IPS-18a (cell line): ENCODE measurements around the gene KCTD19.

ENCODE experiments used
- H3K27ac ChIP-seq: one replicate; pipeline ENCODE4 v1.5.1; 2013; ENCODE audit warnings: low read length
- H3K27me3 ChIP-seq: one replicate; pipeline ENCODE4 v1.6.1; 2013; ENCODE audit warnings: mild to moderate bottlenecking, low read length; ENCODE audit not compliant: control insufficient read depth, insufficient read depth
- H3K36me3 ChIP-seq: one replicate; pipeline ENCODE4 v1.6.1; 2013; ENCODE audit warnings: low read depth, low read length; ENCODE audit not compliant: control insufficient read depth
- H3K4me1 ChIP-seq: one replicate; pipeline ENCODE4 v1.6.1; 2013; ENCODE audit warnings: low read depth, low read length; ENCODE audit not compliant: control insufficient read depth
- H3K4me3 ChIP-seq: one replicate; pipeline ENCODE4 v1.5.1; 2013; ENCODE audit warnings: low read length
- H3K9ac ChIP-seq: one replicate; pipeline ENCODE4 v1.6.1; 2013; ENCODE audit warnings: mild to moderate bottlenecking, low read length, moderate library complexity
- H3K9me3 ChIP-seq: one replicate; pipeline ENCODE4 v1.6.1; 2013; ENCODE audit warnings: low read depth, low read length; ENCODE audit not compliant: control insufficient read depth

Gene KCTD19

GRCh38 chr16:67296420-67296819 lies 30.1 kb downstream of the KCTD19 start:
- Histone ChIP-seq H3K27me3 (no peaks in the 10 kb centered on the region), H3K36me3 (no peaks in the 10 kb centered on the region), H3K4me1 (peaks cover 5% of the 10 kb centered on the region), H3K9me3 (no peaks in the 10 kb centered on the region), H3K4me3 (no peak overlapping the region), H3K9ac (no peak overlapping the region), H3K27ac (no peak overlapping the region)

- no peak overlapping the region for H3K4me3 ChIP-seq
- no peak overlapping the region for H3K27ac ChIP-seq
- peaks cover 5% of the 10 kb centered on the region for H3K4me1 ChIP-seq
- no peaks in the 10 kb centered on the region for H3K27me3 ChIP-seq
- H3K9me3 ChIP-seq, result no peaks in the 10 kb centered on the region
- H3K9ac ChIP-seq, result no peak overlapping the region
- H3K36me3 ChIP-seq, result no peaks in the 10 kb centered on the region
These were observed 31.6 kb downstream of the KCTD19 start for GRCh38 chr16:67294938-67295361.

- H3K4me1 ChIP-seq, result peaks cover 5% of the 10 kb centered on the region
- H3K27me3 ChIP-seq, result no peaks in the 10 kb centered on the region
- H3K9ac ChIP-seq, result no peak overlapping the region
- H3K36me3 ChIP-seq, result no peaks in the 10 kb centered on the region
- no peak overlapping the region for H3K27ac ChIP-seq
- H3K9me3 ChIP-seq, result no peaks in the 10 kb centered on the region
- no peak overlapping the region for H3K4me3 ChIP-seq
These were observed 32.3 kb downstream of the KCTD19 start for GRCh38 chr16:67294171-67294757.

- H3K9ac ChIP-seq, result no peak overlapping the region
- no peaks in the 10 kb centered on the region for H3K27me3 ChIP-seq
- H3K27ac ChIP-seq, result no peak overlapping the region
- no peaks in the 10 kb centered on the region for H3K36me3 ChIP-seq
- no peaks in the 10 kb centered on the region for H3K9me3 ChIP-seq
- H3K4me1 ChIP-seq, result peaks cover 5% of the 10 kb centered on the region
- no peak overlapping the region for H3K4me3 ChIP-seq
These were observed 35.1 kb downstream of the KCTD19 start for GRCh38 chr16:67291461-67291860.

GRCh38 chr16:67287960-67288359 lies 38.6 kb downstream of the KCTD19 start:
- H3K4me3 ChIP-seq, result no peak overlapping the region
- H3K4me1 ChIP-seq, result no peaks in the 10 kb centered on the region
- H3K27ac ChIP-seq, result no peak overlapping the region
- H3K9ac ChIP-seq, result no peak overlapping the region
- no peaks in the 10 kb centered on the region for H3K27me3 ChIP-seq
- no peaks in the 10 kb centered on the region for H3K9me3 ChIP-seq
- H3K36me3 ChIP-seq, result no peaks in the 10 kb centered on the region

- Histone ChIP-seq H3K4me3 (no peak overlapping the region), H3K4me1 (no peaks in the 10 kb centered on the region), H3K9ac (no peak overlapping the region), H3K27ac (no peak overlapping the region), H3K27me3 (no peaks in the 10 kb centered on the region), H3K9me3 (no peaks in the 10 kb centered on the region), H3K36me3 (no peaks in the 10 kb centered on the region)
These were observed 39.9 kb downstream of the KCTD19 start for GRCh38 chr16:67286441-67287235.

GRCh38 chr16:67284699-67285646 lies 41.6 kb downstream of the KCTD19 start:
- Histone ChIP-seq H3K9ac (no peak overlapping the region), H3K27me3 (peaks cover 4% of the 10 kb centered on the region), H3K27ac (no peak overlapping the region), H3K4me3 (no peak overlapping the region), H3K36me3 (no peaks in the 10 kb centered on the region), H3K9me3 (no peaks in the 10 kb centered on the region), H3K4me1 (no peaks in the 10 kb centered on the region)

- Histone ChIP-seq H3K27me3 (peaks cover 10% of the 10 kb centered on the region), H3K9me3 (no peaks in the 10 kb centered on the region), H3K4me1 (no peaks in the 10 kb centered on the region), H3K36me3 (no peaks in the 10 kb centered on the region), H3K9ac (no peak overlapping the region), H3K27ac (no peak overlapping the region), H3K4me3 (no peak overlapping the region)
These were observed 42.5 kb downstream of the KCTD19 start for GRCh38 chr16:67283826-67284555.

GRCh38 chr16:67283039-67283825 lies 43.3 kb downstream of the KCTD19 start:
- Histone ChIP-seq H3K27ac (no peak overlapping the region), H3K4me3 (no peak overlapping the region), H3K9me3 (no peaks in the 10 kb centered on the region), H3K4me1 (no peaks in the 10 kb centered on the region), H3K36me3 (no peaks in the 10 kb centered on the region), H3K9ac (no peak overlapping the region), H3K27me3 (peaks cover 14% of the 10 kb centered on the region)

- Histone ChIP-seq H3K9me3 (no peaks in the 10 kb centered on the region), H3K4me1 (no peaks in the 10 kb centered on the region), H3K9ac (no peak overlapping the region), H3K36me3 (no peaks in the 10 kb centered on the region), H3K27me3 (peaks cover 14% of the 10 kb centered on the region), H3K27ac (no peak overlapping the region), H3K4me3 (no peak overlapping the region)
These were observed 44.1 kb downstream of the KCTD19 start for GRCh38 chr16:67282447-67282805.
